Right renal pelvis (tissue), 4 donors: ENCODE measurements around the gene KAZALD1. TPM values are rescaled to one million over a fixed set of nuclear protein-coding genes. Genes with fewer than 3 reads are reported as not detected.

Source experiments
- polyA plus RNA-seq, 4 donors: library from polyadenylated mRNA; unstranded; fragments of 120-200 nt; gene quantifications; one replicate each; pipeline ENCODE4 v1.2.1, GENCODE V29; 2013; ENCODE audit not compliant: insufficient read length in 4 of 4

KAZALD1 gene
- polyA plus RNA-seq, 4 donors = 9.7 to 13.1 (median 10.9) TPM

Other genes with a start within 250 kb of the KAZALD1 start
- gene SLF2, start 149.0 kb upstream of the KAZALD1 start, polyA plus RNA-seq = 10 to 100 TPM; 29.0 to 38.7 (median 32.7) TPM
- 10 to 100 TPM; 43.1 to 55.2 (median 46.7) TPM for gene SEMA4G, start 92.5 kb upstream of the KAZALD1 start, polyA plus RNA-seq
- 100 to 1,000 TPM in 1 of 4 donors, 10 to 100 TPM in 3; 93.1 to 135 (median 94.8) TPM for gene MRPL43, start 74.5 kb upstream of the KAZALD1 start, polyA plus RNA-seq
- gene TWNK, start 74.4 kb upstream of the KAZALD1 start, polyA plus RNA-seq = 10 to 100 TPM; 14.0 to 16.8 (median 15.2) TPM
- 10 to 100 TPM; 50.8 to 77.7 (median 55.0) TPM for gene LZTS2, start 62.2 kb upstream of the KAZALD1 start, polyA plus RNA-seq
- 1 to 10 TPM; 1.3 to 3.8 (median 1.9) TPM for gene PDZD7, start 30.9 kb upstream of the KAZALD1 start, polyA plus RNA-seq
- gene SFXN3, start 30.8 kb upstream of the KAZALD1 start, polyA plus RNA-seq = 10 to 100 TPM; 22.1 to 24.6 (median 22.7) TPM
- under 1 TPM; 0.04 to 0.13 (median 0.10) TPM for gene TLX1, start 69.3 kb downstream of the KAZALD1 start, polyA plus RNA-seq
- not detected for gene LBX1, start 167.5 kb downstream of the KAZALD1 start, polyA plus RNA-seq